ENCODE results near the gene LAMA2. TPM values are rescaled to one million over a fixed set of nuclear protein-coding genes. Genes with fewer than 3 reads are reported as not detected.

Gene LAMA2
- total RNA-seq, 1 donor, result 9.4 TPM

GRCh38 chr6:129536271-129536670, 653.3 kb downstream of the LAMA2 start:
- H3K79me2 ChIP-seq (ENCODE audit: insufficient read depth, low read length), result no peaks in the 10 kb centered on the region
- H3K27me3 ChIP-seq (ENCODE audit: insufficient read depth, low read length), result no peaks in the 10 kb centered on the region
- H4K20me1 ChIP-seq (ENCODE audit: insufficient read depth, low read length), result no peaks in the 10 kb centered on the region
- H3K4me3 ChIP-seq (ENCODE audit: insufficient read depth, low read length), result no peak overlapping the region
- no peak for TF ChIP-seq CTCF (IDR thresholded peaks at IDR 0.05; ENCODE audit: extremely low read depth, low read depth, low read length)
- H3K9me3 ChIP-seq (ENCODE audit: low read depth, low read length), result no peaks in the 10 kb centered on the region
- peaks cover 7% of the 10 kb centered on the region for H3K36me3 ChIP-seq (ENCODE audit: insufficient read depth, low read length)
- DNase-seq (ENCODE audit: insufficient read length, low spot score, missing footprints), result no peak
- no peak overlapping the region for H3K27ac ChIP-seq (ENCODE audit: low read depth, low read length)
- no peak overlapping the region for H2AFZ ChIP-seq (ENCODE audit: low read length)
- H3K4me2 ChIP-seq (ENCODE audit: insufficient read depth, low read length), result no peak overlapping the region
- H3K4me1 ChIP-seq (ENCODE audit: insufficient read depth, low read length), result no peaks in the 10 kb centered on the region

GRCh38 chr6:129539032-129539431, 656.1 kb downstream of the LAMA2 start:
- H4K20me1 ChIP-seq (ENCODE audit: insufficient read depth, low read length), result no peaks in the 10 kb centered on the region
- TF ChIP-seq CTCF (IDR thresholded peaks at IDR 0.05; ENCODE audit: extremely low read depth, low read depth, low read length), result no peak
- H3K4me3 ChIP-seq (ENCODE audit: insufficient read depth, low read length), result no peak overlapping the region
- H3K27ac ChIP-seq (ENCODE audit: low read depth, low read length), result no peak overlapping the region
- H2AFZ ChIP-seq (ENCODE audit: low read length), result no peak overlapping the region
- no peaks in the 10 kb centered on the region for H3K4me1 ChIP-seq (ENCODE audit: insufficient read depth, low read length)
- H3K27me3 ChIP-seq (ENCODE audit: insufficient read depth, low read length), result no peaks in the 10 kb centered on the region
- H3K9me3 ChIP-seq (ENCODE audit: low read depth, low read length), result no peaks in the 10 kb centered on the region
- no peak for DNase-seq (ENCODE audit: insufficient read length, low spot score, missing footprints)
- no peaks in the 10 kb centered on the region for H3K79me2 ChIP-seq (ENCODE audit: insufficient read depth, low read length)
- peaks cover 7% of the 10 kb centered on the region for H3K36me3 ChIP-seq (ENCODE audit: insufficient read depth, low read length)
- no peak overlapping the region for H3K4me2 ChIP-seq (ENCODE audit: insufficient read depth, low read length)

DNA sequence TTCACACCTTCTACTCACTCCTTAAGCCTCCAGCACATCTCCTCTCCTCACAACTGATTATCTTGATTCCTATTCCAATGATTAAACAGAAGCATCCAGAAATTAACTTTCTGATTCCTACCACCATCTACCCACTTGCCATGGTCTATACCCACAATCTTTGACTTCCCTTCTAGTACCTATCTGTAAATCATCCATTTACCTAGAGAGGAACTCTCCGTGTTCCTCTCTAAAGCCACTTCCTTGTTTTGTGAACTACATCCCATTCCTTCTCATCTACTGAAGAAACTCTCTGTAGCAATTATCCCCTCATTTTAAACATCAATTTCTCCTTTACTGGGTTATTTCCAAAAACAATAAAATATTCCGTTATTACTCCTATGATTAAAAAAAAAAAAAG, 659.8 kb downstream of the LAMA2 start:
- H3K4me2 ChIP-seq (ENCODE audit: insufficient read depth, low read length), result no peak overlapping the region
- H3K9me3 ChIP-seq (ENCODE audit: low read depth, low read length), result no peaks in the 10 kb centered on the region
- H3K27ac ChIP-seq (ENCODE audit: low read depth, low read length), result no peak overlapping the region
- no peak overlapping the region for H2AFZ ChIP-seq (ENCODE audit: low read length)
- peaks cover 7% of the 10 kb centered on the region for H3K36me3 ChIP-seq (ENCODE audit: insufficient read depth, low read length)
- no peaks in the 10 kb centered on the region for H3K27me3 ChIP-seq (ENCODE audit: insufficient read depth, low read length)
- H3K79me2 ChIP-seq (ENCODE audit: insufficient read depth, low read length), result no peaks in the 10 kb centered on the region
- H3K4me1 ChIP-seq (ENCODE audit: insufficient read depth, low read length), result no peaks in the 10 kb centered on the region
- H3K4me3 ChIP-seq (ENCODE audit: insufficient read depth, low read length), result no peak overlapping the region
- DNase-seq (ENCODE audit: insufficient read length, low spot score, missing footprints), result no peak
- TF ChIP-seq CTCF (IDR thresholded peaks at IDR 0.05; ENCODE audit: extremely low read depth, low read depth, low read length), result no peak
- no peaks in the 10 kb centered on the region for H4K20me1 ChIP-seq (ENCODE audit: insufficient read depth, low read length)

DNA sequence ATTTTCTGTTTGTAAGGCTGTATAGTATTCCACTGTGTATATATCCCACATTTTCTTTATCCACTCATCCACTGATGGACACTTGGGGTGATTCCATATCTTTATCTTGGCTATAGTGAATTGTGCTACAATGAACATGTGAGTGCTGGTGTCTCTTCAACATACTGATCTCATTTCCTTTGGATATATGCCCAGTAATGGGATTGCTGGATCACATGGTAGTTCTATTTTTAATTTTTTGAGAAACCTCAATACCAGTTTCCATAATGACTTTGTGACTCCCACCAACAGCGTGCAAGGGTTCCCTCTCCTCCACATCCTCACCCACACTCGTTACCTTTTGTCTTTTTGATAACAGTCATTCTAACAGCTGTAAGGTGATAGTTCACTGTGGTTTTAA, 661.0 kb downstream of the LAMA2 start:
- no peaks in the 10 kb centered on the region for H3K79me2 ChIP-seq (ENCODE audit: insufficient read depth, low read length)
- H3K4me2 ChIP-seq (ENCODE audit: insufficient read depth, low read length), result no peak overlapping the region
- no peaks in the 10 kb centered on the region for H3K27me3 ChIP-seq (ENCODE audit: insufficient read depth, low read length)
- H3K4me1 ChIP-seq (ENCODE audit: insufficient read depth, low read length), result no peaks in the 10 kb centered on the region
- H3K4me3 ChIP-seq (ENCODE audit: insufficient read depth, low read length), result no peak overlapping the region
- no peak overlapping the region for H2AFZ ChIP-seq (ENCODE audit: low read length)
- H3K36me3 ChIP-seq (ENCODE audit: insufficient read depth, low read length), result peaks cover 5% of the 10 kb centered on the region
- H3K27ac ChIP-seq (ENCODE audit: low read depth, low read length), result no peak overlapping the region
- no peaks in the 10 kb centered on the region for H3K9me3 ChIP-seq (ENCODE audit: low read depth, low read length)
- no peaks in the 10 kb centered on the region for H4K20me1 ChIP-seq (ENCODE audit: insufficient read depth, low read length)
- TF ChIP-seq CTCF (IDR thresholded peaks at IDR 0.05; ENCODE audit: extremely low read depth, low read depth, low read length), result no peak
- DNase-seq (ENCODE audit: insufficient read length, low spot score, missing footprints), result no peak

Data from osteoblast (primary cell).